ENCODE data around the gene TBC1D22A. TPM values are rescaled to one million over a fixed set of nuclear protein-coding genes. Genes with fewer than 3 reads are reported as not detected.
A peak's percentile ranks its signal among the peaks of the same experiment; 100 is the strongest.

Gene TBC1D22A
- polyA plus RNA-seq, 2 donors: 15.1 to 17.4 TPM

DNA sequence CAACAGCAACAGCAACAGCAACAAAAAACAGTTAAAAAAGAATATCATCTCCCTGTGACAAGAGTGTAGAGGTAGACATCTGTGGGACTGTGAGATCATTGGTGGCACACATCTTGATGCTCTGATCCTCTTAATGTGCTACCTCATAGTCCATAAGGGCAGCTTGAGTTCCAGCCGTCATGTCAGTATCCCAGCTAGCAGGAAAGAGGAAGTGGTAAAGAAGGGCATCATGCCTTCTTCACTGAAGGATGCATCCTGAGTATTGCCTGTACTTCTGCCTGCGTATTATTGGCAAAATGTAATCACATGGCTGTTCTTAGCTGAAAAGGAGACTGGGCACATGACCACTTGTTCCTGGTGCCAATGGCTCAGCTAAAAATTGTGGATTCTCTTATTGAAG, 314.3 kb downstream of the TBC1D22A start:
- 97 to 100% methylated on average over 2 of the region's 2 CpGs for WGBS, 2 donors
- Histone ChIP-seq H3K9me3 (ENCODE audit: control insufficient read depth in 2 of 2, insufficient read depth in 1 of 2, low read depth in 1 of 2, low read length in 1 of 2) (peaks cover 0 to 15% of the 10 kb centered on the region in 2 donors), H3K4me1 (ENCODE audit: control insufficient read depth in 2 of 2, insufficient read depth in 2 of 2, low read length in 1 of 2) (peaks cover 0 to 3% of the 10 kb centered on the region in 2 donors), H3K4me3 (ENCODE audit: low read depth in 1 of 2, low read length in 2 of 2) (no peak overlapping the region), H3K36me3 (ENCODE audit: control insufficient read depth in 2 of 2, insufficient read depth in 2 of 2, low read length in 1 of 2) (peaks cover 0 to 6% of the 10 kb centered on the region in 2 donors), H3K27me3 (ENCODE audit: control insufficient read depth in 1 of 2, insufficient read depth in 2 of 2, low read length in 2 of 2) (no peaks in the 10 kb centered on the region), H3K27ac (ENCODE audit: low read depth in 2 of 2, low read length in 1 of 2) (no peak overlapping the region)

DNA sequence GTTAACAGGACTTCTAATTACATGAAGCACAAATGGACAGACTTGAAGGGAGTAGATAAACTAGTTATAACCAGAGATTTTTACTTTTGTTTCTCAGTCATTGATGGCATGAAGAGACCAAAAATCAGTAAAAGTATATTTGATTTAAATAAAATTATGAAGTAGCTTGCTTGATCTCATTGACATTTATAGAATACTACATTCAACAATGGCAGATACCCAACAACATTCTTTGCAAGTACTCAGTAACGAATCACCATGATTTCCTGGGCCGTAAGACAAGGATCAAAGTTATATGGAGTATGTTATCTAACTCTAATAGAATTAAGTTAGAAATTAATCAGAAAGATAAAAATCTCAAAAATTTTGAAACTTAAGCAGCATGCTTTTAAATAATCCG, 317.6 kb downstream of the TBC1D22A start:
- Histone ChIP-seq H3K36me3 (ENCODE audit: control insufficient read depth in 2 of 2, insufficient read depth in 2 of 2, low read length in 1 of 2) (peaks cover 0 to 2% of the 10 kb centered on the region in 2 donors), H3K4me1 (ENCODE audit: control insufficient read depth in 2 of 2, insufficient read depth in 2 of 2, low read length in 1 of 2) (no peaks in the 10 kb centered on the region), H3K4me3 (ENCODE audit: low read depth in 1 of 2, low read length in 2 of 2) (no peak overlapping the region), H3K27me3 (ENCODE audit: control insufficient read depth in 1 of 2, insufficient read depth in 2 of 2, low read length in 2 of 2) (no peaks in the 10 kb centered on the region), H3K27ac (ENCODE audit: low read depth in 2 of 2, low read length in 1 of 2) (no peak overlapping the region), H3K9me3 (ENCODE audit: control insufficient read depth in 2 of 2, insufficient read depth in 1 of 2, low read depth in 1 of 2, low read length in 1 of 2) (peaks cover 0 to 9% of the 10 kb centered on the region in 2 donors)
- WGBS, 2 donors: 66 to 99% methylated on average over 3 of the region's 3 CpGs

DNA sequence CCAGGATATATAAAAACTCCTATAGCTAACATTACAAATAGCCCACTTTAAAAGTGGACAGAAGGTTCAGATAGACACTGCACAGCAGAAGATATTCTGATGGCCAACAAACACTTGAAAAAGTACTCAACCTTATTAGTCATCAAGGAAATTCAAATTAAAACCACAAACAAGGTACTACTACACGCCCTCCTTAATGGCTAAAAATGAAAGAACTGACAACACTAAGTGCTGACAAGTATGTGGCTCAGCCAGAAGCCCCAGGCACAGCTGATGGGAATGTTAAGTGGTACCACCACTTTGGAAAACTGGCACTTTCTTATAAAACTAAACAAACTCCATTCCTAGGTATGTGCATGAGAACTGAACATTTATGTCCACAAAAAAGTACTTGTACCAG, 320.1 kb downstream of the TBC1D22A start:
- Histone ChIP-seq H3K4me3 (ENCODE audit: low read depth in 1 of 2, low read length in 2 of 2) (no peak overlapping the region), H3K27ac (ENCODE audit: low read depth in 2 of 2, low read length in 1 of 2) (no peak overlapping the region), H3K36me3 (ENCODE audit: control insufficient read depth in 2 of 2, insufficient read depth in 2 of 2, low read length in 1 of 2) (peaks cover 0 to under 1% of the 10 kb centered on the region in 2 donors), H3K27me3 (ENCODE audit: control insufficient read depth in 1 of 2, insufficient read depth in 2 of 2, low read length in 2 of 2) (no peaks in the 10 kb centered on the region), H3K9me3 (ENCODE audit: control insufficient read depth in 2 of 2, insufficient read depth in 1 of 2, low read depth in 1 of 2, low read length in 1 of 2) (peaks cover 0 to 3% of the 10 kb centered on the region in 2 donors), H3K4me1 (ENCODE audit: control insufficient read depth in 2 of 2, insufficient read depth in 2 of 2, low read length in 1 of 2) (no peaks in the 10 kb centered on the region)
- WGBS, 2 donors: 64 to 86% methylated on average over 1 of the region's 1 CpG

- no peak overlapping the region for H3K27ac ChIP-seq (ENCODE audit: low read depth in 2 of 2, low read length in 1 of 2)
- no peaks in the 10 kb centered on the region for H3K27me3 ChIP-seq (ENCODE audit: control insufficient read depth in 1 of 2, insufficient read depth in 2 of 2, low read length in 2 of 2)
- no peaks in the 10 kb centered on the region for H3K4me1 ChIP-seq (ENCODE audit: control insufficient read depth in 2 of 2, insufficient read depth in 2 of 2, low read length in 1 of 2)
- H3K36me3 ChIP-seq (ENCODE audit: control insufficient read depth in 2 of 2, insufficient read depth in 2 of 2, low read length in 1 of 2): no peaks in the 10 kb centered on the region
- peaks cover 0 to under 1% of the 10 kb centered on the region in 2 donors for H3K9me3 ChIP-seq (ENCODE audit: control insufficient read depth in 2 of 2, insufficient read depth in 1 of 2, low read depth in 1 of 2, low read length in 1 of 2)
- H3K4me3 ChIP-seq (ENCODE audit: low read depth in 1 of 2, low read length in 2 of 2): no peak overlapping the region
- WGBS, 2 donors: 91 to 92% methylated on average over 14 of the region's 14 CpGs
These were observed 321.0 kb downstream of the TBC1D22A start for GRCh38 chr22:47083379-47083986.

GRCh38 chr22:47084226-47084625, 321.8 kb downstream of the TBC1D22A start:
- Histone ChIP-seq H3K27ac (ENCODE audit: low read depth in 2 of 2, low read length in 1 of 2) (no peak overlapping the region), H3K36me3 (ENCODE audit: control insufficient read depth in 2 of 2, insufficient read depth in 2 of 2, low read length in 1 of 2) (no peaks in the 10 kb centered on the region), H3K4me3 (ENCODE audit: low read depth in 1 of 2, low read length in 2 of 2) (no peak overlapping the region), H3K9me3 (ENCODE audit: control insufficient read depth in 2 of 2, insufficient read depth in 1 of 2, low read depth in 1 of 2, low read length in 1 of 2) (no peaks in the 10 kb centered on the region), H3K4me1 (ENCODE audit: control insufficient read depth in 2 of 2, insufficient read depth in 2 of 2, low read length in 1 of 2) (no peaks in the 10 kb centered on the region), H3K27me3 (ENCODE audit: control insufficient read depth in 1 of 2, insufficient read depth in 2 of 2, low read length in 2 of 2) (no peaks in the 10 kb centered on the region)
- 85% methylated on average over 12 of the region's 12 CpGs for WGBS, 2 donors

GRCh38 chr22:47086596-47087248, 324.3 kb downstream of the TBC1D22A start:
- Histone ChIP-seq H3K4me3 (ENCODE audit: low read depth in 1 of 2, low read length in 2 of 2) (no peak overlapping the region), H3K4me1 (ENCODE audit: control insufficient read depth in 2 of 2, insufficient read depth in 2 of 2, low read length in 1 of 2) (peaks cover 0 to 7% of the 10 kb centered on the region in 2 donors), H3K36me3 (ENCODE audit: control insufficient read depth in 2 of 2, insufficient read depth in 2 of 2, low read length in 1 of 2) (no peaks in the 10 kb centered on the region), H3K9me3 (ENCODE audit: control insufficient read depth in 2 of 2, insufficient read depth in 1 of 2, low read depth in 1 of 2, low read length in 1 of 2) (no peaks in the 10 kb centered on the region), H3K27me3 (ENCODE audit: control insufficient read depth in 1 of 2, insufficient read depth in 2 of 2, low read length in 2 of 2) (no peaks in the 10 kb centered on the region), H3K27ac (ENCODE audit: low read depth in 2 of 2, low read length in 1 of 2) (no peak overlapping the region)
- 87 to 93% methylated on average over 17 of the region's 17 CpGs for WGBS, 2 donors

DNA sequence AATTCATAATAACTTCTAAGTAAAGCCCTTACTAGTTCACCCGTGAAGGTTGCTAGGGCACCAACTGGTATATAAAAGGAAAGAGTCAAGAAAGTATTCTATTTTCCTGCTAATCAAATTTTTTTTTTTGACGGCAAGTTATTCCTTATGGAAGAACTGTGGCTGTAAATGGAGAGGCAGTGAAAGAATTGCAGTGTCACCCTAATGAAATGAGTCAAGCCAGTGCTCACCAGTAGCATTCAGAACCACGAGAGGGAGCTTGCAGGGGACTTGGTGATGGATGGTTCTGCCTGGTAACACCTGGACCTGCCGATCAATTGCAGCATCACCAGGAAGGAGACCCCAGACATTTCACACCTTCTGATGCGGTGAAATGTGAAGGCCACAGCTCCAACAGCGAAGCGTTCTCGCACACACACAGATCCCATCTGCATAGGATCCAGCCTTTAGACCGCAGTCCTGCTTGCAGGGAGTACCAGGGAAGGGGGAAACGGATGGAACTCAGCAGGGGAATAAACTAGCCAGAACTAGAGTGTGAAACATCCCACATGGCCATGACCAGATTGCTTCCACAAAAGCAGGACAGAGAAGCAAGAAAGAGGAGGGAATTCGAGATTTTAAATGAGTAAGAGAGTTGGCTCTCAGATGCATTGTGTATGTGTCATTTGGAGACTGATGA, 326.2 kb downstream of the TBC1D22A start:
- WGBS, 2 donors: 77 to 80% methylated on average over 11 of the region's 11 CpGs
- H3K4me3 ChIP-seq (ENCODE audit: low read depth in 1 of 2, low read length in 2 of 2): no peak overlapping the region
- H3K36me3 ChIP-seq (ENCODE audit: control insufficient read depth in 2 of 2, insufficient read depth in 2 of 2, low read length in 1 of 2): no peaks in the 10 kb centered on the region
- H3K4me1 ChIP-seq (ENCODE audit: control insufficient read depth in 2 of 2, insufficient read depth in 2 of 2, low read length in 1 of 2): peaks cover 3 to 14% of the 10 kb centered on the region in 2 donors
- H3K27me3 ChIP-seq (ENCODE audit: control insufficient read depth in 1 of 2, insufficient read depth in 2 of 2, low read length in 2 of 2): no peaks in the 10 kb centered on the region
- no peak overlapping the region for H3K27ac ChIP-seq (ENCODE audit: low read depth in 2 of 2, low read length in 1 of 2)
- no peaks in the 10 kb centered on the region for H3K9me3 ChIP-seq (ENCODE audit: control insufficient read depth in 2 of 2, insufficient read depth in 1 of 2, low read depth in 1 of 2, low read length in 1 of 2)

DNA sequence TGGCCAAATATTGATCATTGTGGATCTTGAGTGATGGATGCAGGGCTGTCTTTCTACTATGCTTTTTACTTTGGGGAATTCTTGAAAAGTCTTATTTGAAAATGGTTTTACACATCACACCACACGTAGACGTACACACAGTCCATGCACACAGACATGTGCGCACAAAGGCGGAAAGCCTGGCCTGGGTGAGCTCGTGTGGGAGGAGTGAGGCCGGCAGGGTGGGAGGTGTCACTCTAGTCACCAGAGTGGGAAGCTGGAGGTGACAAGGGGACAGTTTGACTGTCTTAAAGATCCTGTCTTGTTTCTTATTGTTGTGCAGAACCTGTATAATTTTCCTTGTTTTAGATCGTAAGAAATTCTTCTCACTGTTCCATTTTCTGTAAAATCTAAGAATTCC, 326.9 kb downstream of the TBC1D22A start:
- Histone ChIP-seq H3K36me3 (ENCODE audit: control insufficient read depth in 2 of 2, insufficient read depth in 2 of 2, low read length in 1 of 2) (no peaks in the 10 kb centered on the region), H3K27ac (ENCODE audit: low read depth in 2 of 2, low read length in 1 of 2) (no peak overlapping the region), H3K9me3 (ENCODE audit: control insufficient read depth in 2 of 2, insufficient read depth in 1 of 2, low read depth in 1 of 2, low read length in 1 of 2) (no peaks in the 10 kb centered on the region), H3K4me1 (ENCODE audit: control insufficient read depth in 2 of 2, insufficient read depth in 2 of 2, low read length in 1 of 2) (peaks cover 3 to 14% of the 10 kb centered on the region in 2 donors), H3K27me3 (ENCODE audit: control insufficient read depth in 1 of 2, insufficient read depth in 2 of 2, low read length in 2 of 2) (no peaks in the 10 kb centered on the region), H3K4me3 (ENCODE audit: low read depth in 1 of 2, low read length in 2 of 2) (no peak overlapping the region)
- 87 to 88% methylated on average over 7 of the region's 7 CpGs for WGBS, 2 donors

DNA sequence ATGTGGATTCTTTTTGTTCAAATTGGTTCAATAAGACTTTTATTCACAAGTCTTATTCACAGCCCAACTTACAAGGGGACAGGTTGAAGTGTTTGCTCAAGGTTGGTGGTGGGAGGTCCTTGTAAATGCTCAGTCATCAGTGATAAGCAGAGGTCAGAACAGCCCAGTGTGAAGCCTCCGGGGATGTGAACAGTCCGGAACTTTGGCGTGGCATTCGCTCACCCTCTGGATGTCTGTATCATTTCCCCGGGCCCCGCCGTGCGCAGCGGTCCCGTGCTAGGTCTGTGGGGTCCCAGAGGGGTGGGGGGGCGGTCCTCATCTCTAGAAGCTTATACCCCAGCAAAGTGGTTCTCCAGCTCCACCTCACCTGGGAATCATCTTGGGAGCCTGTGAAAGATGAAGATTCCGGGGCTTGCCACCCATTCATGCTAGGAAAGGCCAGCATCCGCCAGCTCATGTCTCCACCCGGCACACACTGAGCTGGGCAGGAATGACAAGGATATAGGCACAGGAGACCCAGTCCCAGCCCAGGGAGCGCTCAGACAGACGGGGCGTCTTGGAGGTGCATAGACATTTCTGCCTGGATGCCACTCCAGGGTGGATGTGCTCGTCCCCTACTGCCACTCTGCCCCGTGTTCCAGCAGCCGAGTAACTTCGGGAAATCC, 327.5 kb downstream of the TBC1D22A start:
- Histone ChIP-seq H3K27ac (ENCODE audit: low read depth in 2 of 2, low read length in 1 of 2) (peak overlapping the region in 1 of 2 donors; percentile 36), H3K4me1 (ENCODE audit: control insufficient read depth in 2 of 2, insufficient read depth in 2 of 2, low read length in 1 of 2) (peaks cover 3 to 14% of the 10 kb centered on the region in 2 donors), H3K9me3 (ENCODE audit: control insufficient read depth in 2 of 2, insufficient read depth in 1 of 2, low read depth in 1 of 2, low read length in 1 of 2) (no peaks in the 10 kb centered on the region), H3K27me3 (ENCODE audit: control insufficient read depth in 1 of 2, insufficient read depth in 2 of 2, low read length in 2 of 2) (no peaks in the 10 kb centered on the region), H3K4me3 (ENCODE audit: low read depth in 1 of 2, low read length in 2 of 2) (no peak overlapping the region), H3K36me3 (ENCODE audit: control insufficient read depth in 2 of 2, insufficient read depth in 2 of 2, low read length in 1 of 2) (no peaks in the 10 kb centered on the region)
- WGBS, 2 donors: 72 to 76% methylated on average over 21 of the region's 21 CpGs
